Erythroblast (primary cell): ENCODE data around the gene UNC93A.
"Not testable (repeated sequence)": the region's sequence is repeated elsewhere in the genome, so short reads cannot be mapped to it uniquely, and the experiment has no call there.

Experiments
- DNase-seq, 2 experiments: peaks; one replicate each; lab custom pipeline; 2025; lab: John Stamatoyannopoulos, UW
- GATA1 ChIP-seq: IDR thresholded peaks from 2 replicates; pipeline ENCODE4 v1.6.1; 2011; ENCODE audit warnings: low read depth, mild to moderate bottlenecking, control low read depth, low read length, moderate library complexity
- POLR2A ChIP-seq: IDR thresholded peaks from 2 replicates; pipeline ENCODE4 v1.6.1; 2011; ENCODE audit warnings: mild to moderate bottlenecking, low read length

Gene UNC93A

DNA sequence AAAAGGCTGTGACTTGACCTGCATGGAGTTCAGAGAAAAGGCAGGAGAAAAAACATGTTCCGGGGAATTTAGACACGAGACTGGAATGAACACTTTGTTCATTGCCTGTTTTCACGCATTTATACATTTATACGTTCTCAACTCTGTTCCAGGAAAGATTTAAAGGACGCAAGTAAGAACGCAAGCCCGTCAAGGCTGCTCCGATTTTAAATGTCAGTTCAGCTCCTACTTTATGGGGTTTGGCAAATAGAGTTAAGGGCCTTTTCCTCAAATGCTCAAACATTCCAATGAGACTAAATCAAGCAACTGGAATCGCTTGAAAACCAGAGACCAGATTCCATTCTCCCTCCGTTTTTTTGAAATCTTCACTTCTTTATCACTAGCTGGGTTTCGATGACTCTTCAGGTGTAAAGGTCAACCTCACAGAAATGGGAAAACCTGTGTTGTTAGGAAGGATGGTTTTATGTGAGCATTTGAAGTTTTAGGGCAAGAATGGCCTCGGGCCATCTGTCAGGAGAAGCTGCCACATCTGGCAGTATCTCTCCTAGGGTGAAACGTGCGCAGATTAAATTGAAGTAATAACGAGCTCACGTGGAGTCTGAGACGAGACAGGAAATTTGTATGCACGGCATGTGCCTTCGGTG, 58.6 kb downstream of the UNC93A start:
- no peak for DNase-seq
- TF ChIP-seq GATA1 (no peak), POLR2A (no peak)

GRCh38 chr6:167350275-167350696, 59.2 kb downstream of the UNC93A start:
- no peak for DNase-seq
- TF ChIP-seq GATA1 (no peak), POLR2A (no peak)

- DNase-seq: peak; percentile 63 to 70
- TF ChIP-seq POLR2A (no peak), GATA1 (no peak)
Observed at GRCh38 chr6:167350731-167351655, 59.9 kb downstream of the UNC93A start.

DNA sequence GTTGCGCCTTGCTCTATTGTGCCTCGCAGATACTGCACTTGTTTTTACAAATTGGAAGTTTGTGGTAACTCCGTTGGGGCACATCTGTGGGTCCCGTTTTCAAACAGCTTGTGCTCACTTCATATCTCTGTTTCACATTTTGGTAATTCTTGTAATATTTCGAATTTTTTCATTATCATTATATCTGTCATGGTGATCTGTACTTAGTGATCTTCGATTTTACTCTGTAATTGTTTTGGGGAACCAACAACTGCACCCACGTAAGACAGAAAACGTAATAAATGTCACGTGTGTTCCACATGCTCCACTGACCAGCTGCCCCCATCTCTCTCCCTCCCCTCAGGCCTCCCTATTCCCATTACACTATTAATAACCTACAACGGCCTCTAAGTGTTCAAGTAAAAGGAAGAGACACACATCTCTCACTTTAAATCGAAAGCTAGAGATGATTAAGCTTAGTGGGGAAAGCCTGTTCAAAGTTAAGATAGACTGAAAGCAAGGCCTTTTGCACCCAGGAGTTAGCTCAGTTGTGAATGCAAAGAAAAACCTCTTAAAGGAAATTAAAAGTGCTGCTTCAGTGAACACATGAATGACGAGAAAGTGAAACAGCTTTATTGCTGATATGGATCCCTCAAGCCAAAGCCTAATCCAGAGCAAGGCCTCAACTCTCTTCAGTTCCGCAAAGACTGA, 60.7 kb downstream of the UNC93A start:
- DNase-seq: no peak
- no peak for TF ChIP-seq GATA1
- no peak for TF ChIP-seq POLR2A

DNA sequence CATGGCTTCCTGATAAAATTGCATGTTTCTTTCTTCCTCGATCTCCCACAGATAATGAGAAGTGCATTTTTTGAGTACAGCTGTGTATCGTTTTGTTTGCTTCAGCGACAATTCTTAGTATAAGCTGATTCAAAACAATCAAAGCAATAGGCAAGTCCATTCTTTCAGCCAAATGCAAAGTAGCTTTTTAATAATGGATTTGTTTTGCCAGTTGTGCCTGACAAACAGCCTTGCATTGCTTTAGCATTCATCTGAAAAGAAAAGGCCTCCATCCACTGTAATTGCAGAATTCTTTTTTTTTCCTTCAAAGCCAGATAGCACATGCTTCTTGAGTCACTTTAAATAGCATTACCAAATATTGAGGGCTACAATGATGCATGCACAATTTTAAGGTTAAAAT, 65.8 kb downstream of the UNC93A start:
- DNase-seq: no peak

GRCh38 chr6:167358394-167358793, 67.3 kb downstream of the UNC93A start:
- DNase-seq: not testable (repeated sequence)

More for the DNA sequence above, 65.8 kb downstream of the UNC93A start:
- TF ChIP-seq GATA1 (no peak), POLR2A (no peak)

DNA sequence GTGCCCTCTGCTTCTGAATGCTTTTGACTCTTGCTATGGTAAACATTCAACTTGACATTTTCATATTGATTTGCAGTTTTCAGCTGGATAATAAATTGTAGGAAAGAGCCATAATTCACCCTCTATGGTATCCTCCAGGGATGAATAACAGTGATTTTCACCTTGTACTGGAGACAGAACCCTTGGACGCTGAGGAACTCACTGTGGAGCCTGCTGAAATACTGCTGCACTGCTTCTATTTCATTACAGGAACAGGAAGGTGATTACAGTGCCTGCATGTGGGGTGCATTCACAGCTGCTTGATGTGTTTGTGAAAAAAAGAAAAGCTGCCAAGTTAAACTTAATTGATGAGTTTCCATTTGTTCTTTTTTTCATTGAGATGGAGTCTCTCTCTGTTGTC, 70.1 kb downstream of the UNC93A start:
- DNase-seq: not testable (repeated sequence)
